OCI-LY7 (cell line): ENCODE data around the gene TEDC1. TPM values are rescaled to one million over a fixed set of nuclear protein-coding genes. Genes with fewer than 3 reads are reported as not detected.

Source experiments
- BruUV-seq: library from RNA; stranded (reverse); fragments of 400-500 nt; replicated peaks from 2 replicates; lab custom pipeline; 2021; lab: Mats Ljungman, UMichigan
- CTCF ChIA-PET: fragments of 300-600 bp; sonication (Branson Sonifier 250); formaldehyde crosslinking; loops from one replicate; lab custom pipeline; 2022; ENCODE audit warnings: antibody characterized with exemption; ENCODE audit not compliant: unreplicated experiment; lab: Charles Lee
- POLR2A ChIA-PET: fragments of 300-600 bp; sonication (Branson Sonifier 250); formaldehyde crosslinking; loops from one replicate; lab custom pipeline; 2022; ENCODE audit warnings: antibody characterized with exemption; lab: Charles Lee
- DNase-seq: peaks from one replicate; pipeline ENCODE4 v3.0.0-alpha.2; 2015; ENCODE audit warnings: low spot score
- H2AFZ ChIP-seq: fragments of 200-600 bp; sonication (generic), shearing (Covaris generic); 2 replicates; pipeline ENCODE4 v1.6.1; 2014; ENCODE audit warnings: mild to moderate bottlenecking, antibody characterized with exemption, low read length, moderate library complexity
- H3K27ac ChIP-seq: fragments of 200-600 bp; sonication (generic); 2 replicates; pipeline ENCODE4 v1.5.1; 2014; ENCODE audit warnings: mixed run types, low read depth, mild to moderate bottlenecking, moderate library complexity, low read length, inconsistent platforms; ENCODE audit not compliant: poor library complexity, severe bottlenecking
- H3K36me3 ChIP-seq: fragments of 200-600 bp; sonication (generic); 2 replicates; pipeline ENCODE4 v1.6.1; 2014; ENCODE audit warnings: mild to moderate bottlenecking, antibody characterized with exemption, low read length, moderate library complexity, mixed read lengths; ENCODE audit not compliant: insufficient read depth
- H3K4me1 ChIP-seq: fragments of 200-600 bp; sonication (generic); 2 replicates; pipeline ENCODE4 v1.5.1; 2014; ENCODE audit warnings: mild to moderate bottlenecking, low read length; ENCODE audit not compliant: insufficient read depth, poor library complexity, severe bottlenecking
- H3K4me2 ChIP-seq: fragments of 200-600 bp; sonication (generic); 2 replicates; pipeline ENCODE4 v1.6.1; 2014; ENCODE audit warnings: mild to moderate bottlenecking, low read length
- H3K4me3 ChIP-seq: fragments of 200-600 bp; sonication (generic); 2 replicates; pipeline ENCODE4 v1.5.1; 2014; ENCODE audit warnings: mild to moderate bottlenecking, low read depth, low read length; ENCODE audit not compliant: poor library complexity, severe bottlenecking
- H3K79me2 ChIP-seq: fragments of 200-600 bp; sonication (generic); 2 replicates; pipeline ENCODE4 v1.6.1; 2016; ENCODE audit warnings: low read depth, mild to moderate bottlenecking, low read length, moderate library complexity, mixed read lengths; ENCODE audit not compliant: insufficient read depth
- H3K9me2 ChIP-seq: fragments of 200-600 bp; sonication (generic); 2 replicates; pipeline ENCODE4 v1.6.1; 2016; ENCODE audit warnings: mild to moderate bottlenecking, low read length, mixed read lengths; ENCODE audit not compliant: insufficient read depth
- H3K9me3 ChIP-seq: fragments of 200-600 bp; sonication (generic); 2 replicates; pipeline ENCODE4 v1.6.1; 2014; ENCODE audit warnings: mild to moderate bottlenecking, mixed run types, low read length, mixed read lengths
- H4K20me1 ChIP-seq: fragments of 200-600 bp; sonication (generic); 2 replicates; pipeline ENCODE4 v1.6.1; 2014; ENCODE audit warnings: mild to moderate bottlenecking, antibody characterized with exemption, low read length, moderate library complexity, mixed read lengths; ENCODE audit not compliant: insufficient read depth
- CTCF ChIP-seq: fragments of 200-600 bp; sonication (generic); conservative IDR thresholded peaks from 2 replicates; pipeline ENCODE4 v1.5.1; 2014; ENCODE audit warnings: mild to moderate bottlenecking, antibody characterized with exemption, low read length, moderate library complexity, mixed read lengths
- EZH2phosphoT487 ChIP-seq: fragments of 200-600 bp; sonication (generic); IDR thresholded peaks from 2 replicates; pipeline ENCODE4 v1.6.1; 2018; ENCODE audit warnings: low read depth, borderline replicate concordance, mild to moderate bottlenecking, mixed run types, antibody characterized with exemption, low read length, moderate library complexity, mixed read lengths
- intact Hi-C: fragments of 100-400 bp; cut with micrococcal nuclease; formaldehyde crosslinking; loops from one replicate; pipeline ENCODE4 v1.10.0; 2022; ENCODE audit not compliant: unreplicated experiment
- total RNA-seq, 2 experiments: library from RNA; depleted of rRNA in 1 of 2; stranded (reverse); fragments of >200 nt in 1 of 2; shearing (Covaris generic) in 1 of 2; gene quantifications; 2 replicates each; pipeline ENCODE4 v1.2.3, GENCODE V29; 2014 to 2022

Gene TEDC1
- total RNA-seq, 2 experiments from 2014 or later, result 53.2 to 55.8 TPM

- ChIA-PET CTCF (no interaction called here), POLR2A (no interaction called here)
- Histone ChIP-seq H3K9me3 (no peaks in the 10 kb centered on the region), H3K4me3 (peak within 1 kb of the TSS; percentile 54), H2AFZ (no peak within 1 kb of the TSS), H3K4me1 (peaks cover 9% of the 10 kb centered on the region), H3K27ac (no peak within 1 kb of the TSS), H3K9me2 (no peaks in the 10 kb centered on the region), H4K20me1 (no peaks in the 10 kb centered on the region), H3K36me3 (peaks cover 4% of the 10 kb centered on the region; the same call in 1 of the 2 replicates), H3K79me2 (no peaks in the 10 kb centered on the region), H3K4me2 (peak within 1 kb of the TSS; percentile 71)
- DNase-seq, result no peak
- no TSS peak for BruUV-seq
- TF ChIP-seq CTCF (no peak), EZH2phosphoT487 (no peak)
- intact Hi-C loops, result no loop called here
These were observed 16.4 kb upstream of the TEDC1 start, which contains the start of gene CRIP2 for GRCh38 chr14:105474483-105475268. CRIP2 (plus strand) TSS chr14:105474821; CDS start chr14:105474863, 42 bp downstream.

GRCh38 chr14:105475269-105476096 is 15.6 kb upstream of the TEDC1 start:
- TF ChIP-seq EZH2phosphoT487, result peak; percentile 41; the same call in 1 of the 2 replicates
- TF ChIP-seq CTCF, result no peak
- no TSS peak for BruUV-seq
- H3K9me3 ChIP-seq, result no peaks in the 10 kb centered on the region
- H4K20me1 ChIP-seq, result no peaks in the 10 kb centered on the region
- intact Hi-C loops, result no loop called here
- H3K79me2 ChIP-seq, result no peaks in the 10 kb centered on the region
- no peak overlapping the region for H2AFZ ChIP-seq
- POLR2A ChIA-PET, result no interaction called here
- H3K9me2 ChIP-seq, result no peaks in the 10 kb centered on the region
- peaks cover 9% of the 10 kb centered on the region for H3K4me1 ChIP-seq
- peak overlapping the region; percentile 51; the same call in 1 of the 2 replicates for H3K4me2 ChIP-seq
- no peaks in the 10 kb centered on the region for H3K36me3 ChIP-seq
- no peak for DNase-seq
- H3K27ac ChIP-seq, result no peak overlapping the region
- H3K4me3 ChIP-seq, result no peak overlapping the region
- CTCF ChIA-PET, result no interaction called here
